ENCODE measurements around the gene AKT3.
"Not testable (repeated sequence)": the region's sequence is repeated elsewhere in the genome, so short reads cannot be mapped to it uniquely, and the experiment has no call there.

AKT3 gene

DNA sequence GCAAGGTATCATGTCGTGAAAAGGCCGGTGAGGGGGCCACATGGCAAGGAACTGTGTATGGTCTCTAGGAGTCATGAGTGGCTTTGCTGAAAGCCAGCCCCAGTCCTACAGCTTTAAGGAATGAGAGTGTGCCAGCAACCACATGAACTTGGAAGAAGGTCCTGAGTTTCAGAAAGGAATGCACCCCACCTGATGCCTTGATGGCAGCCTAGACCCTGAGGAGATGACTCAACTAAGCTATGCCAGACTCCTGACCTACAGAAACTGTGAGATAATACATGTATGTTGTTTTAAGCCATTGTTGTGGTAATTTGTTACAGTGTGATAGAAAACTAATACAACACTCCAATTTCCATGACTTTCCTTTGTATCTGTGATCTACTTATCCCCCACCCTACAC lies 33.5 kb upstream of the AKT3 start:
- no peak for DNase-seq (ENCODE audit: low spot score)
- in situ Hi-C loops (cut with MboI; ENCODE audit: low sequenced_read_pairs, unreplicated experiment): no loop called here
- no peak for TF ChIP-seq CTCF (IDR thresholded peaks at IDR 0.05; ENCODE audit: borderline replicate concordance, control extremely low read depth, extremely low read depth, insufficient read depth, missing control alignments)

DNA sequence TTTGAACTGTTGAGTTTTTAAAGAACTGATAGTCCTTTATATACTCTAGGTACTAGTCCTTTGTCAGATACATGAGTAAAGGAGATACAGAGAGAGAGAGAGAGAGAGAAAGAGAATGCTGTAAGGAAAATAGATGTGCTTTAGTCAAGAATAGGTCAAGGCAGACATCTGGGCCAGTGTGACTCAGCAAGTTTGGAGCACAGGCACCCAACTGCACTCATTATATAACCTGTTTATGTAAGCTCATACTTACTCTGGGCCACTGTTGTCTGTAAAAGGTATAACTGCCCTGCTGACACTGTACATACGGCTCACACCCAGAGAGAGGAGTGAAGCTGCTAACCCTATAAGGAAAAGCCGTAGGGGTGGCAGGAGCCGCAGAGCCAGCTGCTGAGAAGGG lies 32.2 kb upstream of the AKT3 start:
- DNase-seq (ENCODE audit: low spot score): no peak
- in situ Hi-C loops (cut with MboI; ENCODE audit: low sequenced_read_pairs, unreplicated experiment): no loop called here
- no peak for TF ChIP-seq CTCF (IDR thresholded peaks at IDR 0.05; ENCODE audit: borderline replicate concordance, control extremely low read depth, extremely low read depth, insufficient read depth, missing control alignments)

GRCh38 chr1:243877058-243877457 lies 27.0 kb upstream of the AKT3 start:
- in situ Hi-C loops (cut with MboI; ENCODE audit: low sequenced_read_pairs, unreplicated experiment); DNase-seq (ENCODE audit: low spot score): not testable (repeated sequence)

DNA sequence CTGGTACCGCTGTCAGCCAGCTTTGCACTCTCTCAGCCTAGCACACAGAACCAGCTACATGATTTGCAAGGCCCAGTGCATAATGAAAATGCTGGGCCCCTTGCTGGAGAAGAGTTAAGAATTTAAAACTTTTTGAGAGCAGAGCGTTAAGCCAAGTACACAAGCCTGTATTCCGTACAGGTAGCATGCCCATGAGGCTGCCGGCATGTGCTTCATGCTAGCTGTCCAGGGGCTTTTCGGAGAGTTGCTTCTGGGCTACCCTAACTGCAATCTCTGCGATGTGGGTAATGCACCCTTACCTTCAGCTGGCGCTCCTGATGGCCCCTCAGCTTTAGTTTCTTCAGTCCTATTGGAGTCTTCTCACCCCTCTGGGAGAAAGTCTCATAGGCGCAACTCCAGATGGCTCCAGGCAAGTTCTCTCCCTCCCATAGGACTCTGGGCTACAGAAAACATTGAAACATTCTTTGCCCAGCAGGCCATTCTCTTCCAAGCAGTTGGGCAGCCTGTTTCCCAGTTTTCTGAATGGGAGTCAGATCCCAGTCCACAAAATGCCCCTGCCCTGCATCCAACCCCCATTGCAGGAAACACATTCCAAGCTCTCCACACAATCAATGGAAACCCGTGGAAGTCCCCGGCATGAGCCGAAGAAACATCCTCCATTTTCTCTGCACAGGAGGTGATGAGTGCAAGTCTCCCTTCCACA lies 5.7 kb upstream of the AKT3 start:
- in situ Hi-C loops (cut with MboI; ENCODE audit: low sequenced_read_pairs, unreplicated experiment): no loop called here
- DNase-seq (ENCODE audit: low spot score): no peak
- TF ChIP-seq CTCF (IDR thresholded peaks at IDR 0.05; ENCODE audit: borderline replicate concordance, control extremely low read depth, extremely low read depth, insufficient read depth, missing control alignments): no peak

DNA sequence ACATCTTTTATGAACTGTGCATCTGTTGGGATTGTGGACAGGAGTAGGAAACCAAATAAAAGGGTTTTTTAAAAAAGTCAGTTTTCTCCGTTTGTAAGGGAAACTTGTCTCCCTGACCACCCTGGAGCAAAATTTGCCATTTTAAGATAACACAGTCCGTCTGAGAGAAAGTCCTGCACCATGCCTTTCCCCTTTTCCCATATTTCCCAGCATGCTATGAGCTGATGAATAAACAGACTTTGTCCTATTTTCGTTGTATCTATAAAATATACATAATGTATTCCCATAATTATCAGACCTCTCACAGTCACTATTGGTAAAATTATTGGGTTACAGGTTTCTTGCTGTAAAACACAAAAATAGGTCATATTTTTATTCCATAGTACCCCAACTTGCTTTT lies 1.7 kb upstream of the AKT3 start:
- TF ChIP-seq CTCF (IDR thresholded peaks at IDR 0.05; ENCODE audit: borderline replicate concordance, control extremely low read depth, extremely low read depth, insufficient read depth, missing control alignments): no peak
- no peak for DNase-seq (ENCODE audit: low spot score)
- in situ Hi-C loops (cut with MboI; ENCODE audit: low sequenced_read_pairs, unreplicated experiment): no loop called here

DNA sequence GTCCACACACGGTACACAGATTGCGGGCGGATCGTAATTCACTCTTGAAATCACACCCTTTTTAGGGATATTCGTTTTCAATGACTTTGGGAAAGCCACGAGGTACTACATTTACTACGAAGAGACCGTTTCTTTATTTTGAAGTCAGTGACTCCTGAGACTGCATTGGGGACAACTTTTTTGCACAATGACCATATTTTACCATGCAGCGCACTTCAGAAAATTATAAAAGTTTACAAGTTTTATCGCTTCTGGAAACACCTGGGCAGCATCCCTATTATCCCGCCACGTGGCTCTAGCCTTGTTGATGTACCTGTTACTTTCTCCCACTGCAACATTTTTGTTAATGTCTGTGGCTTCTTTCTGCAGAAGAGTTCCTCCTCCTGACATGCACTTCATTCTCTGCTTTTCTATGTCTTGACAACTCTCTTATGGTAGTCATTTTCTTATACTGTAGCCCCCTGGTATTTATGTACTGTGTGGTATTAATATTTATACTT lies 1.3 kb upstream of the AKT3 start:
- in situ Hi-C loops (cut with MboI; ENCODE audit: low sequenced_read_pairs, unreplicated experiment): no loop called here
- TF ChIP-seq CTCF (IDR thresholded peaks at IDR 0.05; ENCODE audit: borderline replicate concordance, control extremely low read depth, extremely low read depth, insufficient read depth, missing control alignments): no peak
- DNase-seq (ENCODE audit: low spot score): no peak

DNA sequence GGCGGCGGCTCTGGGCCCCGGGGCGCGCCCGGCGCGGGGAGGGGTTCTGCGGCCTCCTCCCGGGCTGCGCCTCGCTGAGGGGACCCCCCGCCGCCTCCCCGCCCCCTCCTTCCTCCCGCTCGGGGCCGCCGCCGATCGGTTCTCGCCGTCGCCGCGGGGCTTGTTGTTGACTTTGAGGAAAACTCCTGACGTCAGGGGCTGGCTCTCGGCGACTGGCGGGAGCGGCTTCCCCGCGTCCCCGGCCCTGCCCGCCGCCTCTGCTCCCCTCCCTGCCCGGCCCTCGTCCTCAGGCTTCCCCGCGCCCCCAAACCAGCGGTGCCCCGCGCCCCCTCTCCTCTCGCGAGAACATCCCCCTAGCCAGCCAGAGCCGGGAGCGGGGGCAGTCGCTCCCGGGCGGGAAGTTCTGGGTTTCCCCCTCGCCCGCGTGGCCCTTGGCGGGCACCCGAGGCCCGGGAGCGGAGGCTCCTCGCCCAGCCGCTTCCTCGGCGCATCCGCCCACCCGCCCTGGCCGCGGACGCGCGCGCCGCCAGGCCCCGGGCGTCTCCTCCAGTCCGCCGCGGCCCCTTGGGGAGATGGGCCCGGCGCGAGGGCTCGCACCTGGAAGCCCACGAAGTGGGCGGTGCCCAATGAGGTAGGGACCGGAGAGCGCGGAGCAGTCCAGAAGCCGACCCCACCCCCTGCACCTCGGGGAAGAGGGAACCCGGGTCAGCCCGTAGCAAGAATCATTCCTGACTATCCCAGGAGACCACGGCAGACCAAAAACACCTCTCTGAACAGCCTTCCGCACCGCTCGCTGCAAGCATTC lies 611 bp upstream of the AKT3 start:
- peak; percentile 83 for DNase-seq (ENCODE audit: low spot score)
- in situ Hi-C loops (cut with MboI; ENCODE audit: low sequenced_read_pairs, unreplicated experiment): no loop called here
- no peak for TF ChIP-seq CTCF (IDR thresholded peaks at IDR 0.05; ENCODE audit: borderline replicate concordance, control extremely low read depth, extremely low read depth, insufficient read depth, missing control alignments)

Measured in GM13976 (cell line).